Natural killer cell (primary cell): Measurements from ENCODE around the gene HLF. TPM values are rescaled to one million over a fixed set of nuclear protein-coding genes. Genes with fewer than 3 reads are reported as not detected.

Source experiments
- ATAC-seq, 3 donors: fragments of 150-1000 bp in 2 of 3; fragments of 200-7000 bp in 1 of 3; cut with Tn5 transposase; 1 replicate in 1 of 3; 2 replicates in 2 of 3; pipeline ENCODE4 v1.10.0; 2021; ENCODE audit warnings: mild to moderate bottlenecking in 2 of 3, moderate library complexity in 2 of 3
- DNase-seq, 2 donors: peaks; one replicate each; pipeline versions ENCODE4 v3.0.0 to v3.0.0-alpha.2; 2013 to 2021; ENCODE audit warnings: mixed read lengths in 1 of 2
- H3K27ac ChIP-seq: one replicate; pipeline ENCODE4 v1.5.1; 2013; ENCODE audit warnings: mild to moderate bottlenecking, low read length
- H3K27me3 ChIP-seq: one replicate; pipeline ENCODE4 v1.6.1; 2013; ENCODE audit warnings: low read length; ENCODE audit not compliant: control insufficient read depth, insufficient read depth
- H3K36me3 ChIP-seq: one replicate; pipeline ENCODE4 v1.6.1; 2013; ENCODE audit warnings: low read length; ENCODE audit not compliant: control insufficient read depth, insufficient read depth
- H3K4me1 ChIP-seq: one replicate; pipeline ENCODE4 v1.6.1; 2013; ENCODE audit warnings: low read length; ENCODE audit not compliant: control insufficient read depth, insufficient read depth
- H3K4me3 ChIP-seq: one replicate; pipeline ENCODE4 v1.5.1; 2013; ENCODE audit warnings: low read length
- H3K9me3 ChIP-seq: one replicate; pipeline ENCODE4 v1.6.1; 2013; ENCODE audit warnings: low read length; ENCODE audit not compliant: control insufficient read depth, insufficient read depth
- H3K27ac Mint-ChIP-seq, 2 donors: one replicate each; pipeline ENCODE4 v1.8.0; 2022; ENCODE audit warnings: mild to moderate bottlenecking in 2 of 2, mixed read lengths in 2 of 2, moderate library complexity in 1 of 2
- H3K27me3 Mint-ChIP-seq, 2 donors: one replicate each; pipeline ENCODE4 v1.8.0; 2022; ENCODE audit warnings: low read depth in 2 of 2, mixed read lengths in 2 of 2
- H3K36me3 Mint-ChIP-seq: one replicate; pipeline ENCODE4 v1.8.0; 2022; ENCODE audit warnings: mixed read lengths
- H3K4me1 Mint-ChIP-seq, 2 donors: one replicate each; pipeline ENCODE4 v1.8.0; 2022; ENCODE audit warnings: mixed read lengths in 2 of 2
- H3K4me3 Mint-ChIP-seq: one replicate; pipeline ENCODE4 v1.8.0; 2022; ENCODE audit warnings: mild to moderate bottlenecking, moderate library complexity, mixed read lengths
- H3K9me3 Mint-ChIP-seq, 2 donors: one replicate each; pipeline ENCODE4 v1.8.0; 2022; ENCODE audit warnings: mixed read lengths in 2 of 2
- CTCF ChIP-seq: fragments of 200-600 bp; IDR thresholded peaks from one replicate; pipeline ENCODE4 v1.8.0; 2022; ENCODE audit warnings: antibody characterized with exemption
- WGBS: methylation state at CpG from one replicate; pipeline ENCODE4 v1.1.7; 2013; ENCODE audit warnings: missing lambda C conversion rate; ENCODE audit not compliant: insufficient coverage; 5-methylcytosine and 5-hydroxymethylcytosine counted together
- intact Hi-C: fragments of 100-400 bp; cut with micrococcal nuclease; formaldehyde crosslinking; loops from one replicate; pipeline ENCODE4 v1.14.2; 2022
- total RNA-seq, 4 donors: library from RNA; stranded (reverse); fragments of 120-200 nt in 1 of 4; gene quantifications; one replicate each; pipeline versions ENCODE4 v1.2.3 to v1.2.4, GENCODE V29; 2013 to 2022

The HLF gene
- total RNA-seq, 3 donors from 2014 or later (not counting 1 experiment from before 2014, with no cell fraction given), result 0.14 to 0.59 (median 0.15) TPM

- ATAC-seq (no peak), DNase-seq (no peak)
- no peak for TF ChIP-seq CTCF
- WGBS, result 100% methylated on average over 2 of the region's 2 CpGs
- Mint-ChIP-seq H3K36me3 (no peaks in the 10 kb centered on the region), H3K4me1 (peaks cover 12% of the 10 kb centered on the region in 2 donors), H3K4me3 (no peak overlapping the region), H3K9me3 (no peaks in the 10 kb centered on the region), H3K27ac (no peak overlapping the region), H3K27me3 (peaks cover 14 to 32% of the 10 kb centered on the region in 2 donors)
- H3K27ac ChIP-seq, result no peak overlapping the region
- H3K27me3 ChIP-seq, result peaks cover 5% of the 10 kb centered on the region
- H3K4me1 ChIP-seq, result peaks cover 12% of the 10 kb centered on the region
- intact Hi-C loops, result no loop called here
- H3K36me3 ChIP-seq, result no peaks in the 10 kb centered on the region
- no peaks in the 10 kb centered on the region for H3K9me3 ChIP-seq
- H3K4me3 ChIP-seq, result no peak overlapping the region
Measured at GRCh38 chr17:55242476-55242875, 22.3 kb upstream of the HLF start.

GRCh38 chr17:55245986-55246385 is 18.8 kb upstream of the HLF start:
- H3K4me3 Mint-ChIP-seq, result no peak overlapping the region
- H3K27ac ChIP-seq, result no peak overlapping the region
- no peaks in the 10 kb centered on the region for H3K36me3 Mint-ChIP-seq
- intact Hi-C loops, result no loop called here
- no peaks in the 10 kb centered on the region for H3K36me3 ChIP-seq
- H3K4me1 Mint-ChIP-seq, result no peaks in the 10 kb centered on the region
- no peak for DNase-seq
- no peak for ATAC-seq
- H3K9me3 Mint-ChIP-seq, result no peaks in the 10 kb centered on the region
- no peaks in the 10 kb centered on the region for H3K9me3 ChIP-seq
- H3K27me3 ChIP-seq, result peaks cover 8% of the 10 kb centered on the region
- H3K27me3 Mint-ChIP-seq, result peaks cover 14 to 49% of the 10 kb centered on the region in 2 donors
- no peak overlapping the region for H3K27ac Mint-ChIP-seq
- H3K4me1 ChIP-seq, result no peaks in the 10 kb centered on the region
- no peak for TF ChIP-seq CTCF
- H3K4me3 ChIP-seq, result no peak overlapping the region
- 100% methylated on average over 2 of the region's 3 CpGs for WGBS

GRCh38 chr17:55246583-55246982 is 18.2 kb upstream of the HLF start:
- H3K27me3 ChIP-seq, result peaks cover 8% of the 10 kb centered on the region
- no peaks in the 10 kb centered on the region for H3K4me1 ChIP-seq
- H3K27ac Mint-ChIP-seq, result no peak overlapping the region
- ATAC-seq (no peak), DNase-seq (no peak)
- no CpG with 5 or more reads among the region's 1 CpG for WGBS
- peaks cover 17 to 52% of the 10 kb centered on the region in 2 donors for H3K27me3 Mint-ChIP-seq
- no peaks in the 10 kb centered on the region for H3K36me3 ChIP-seq
- no peaks in the 10 kb centered on the region for H3K9me3 ChIP-seq
- H3K9me3 Mint-ChIP-seq, result no peaks in the 10 kb centered on the region
- H3K4me3 ChIP-seq, result no peak overlapping the region
- H3K4me1 Mint-ChIP-seq, result no peaks in the 10 kb centered on the region
- intact Hi-C loops, result no loop called here
- H3K27ac ChIP-seq, result no peak overlapping the region
- no peak for TF ChIP-seq CTCF
- no peak overlapping the region for H3K4me3 Mint-ChIP-seq
- no peaks in the 10 kb centered on the region for H3K36me3 Mint-ChIP-seq

GRCh38 chr17:55248077-55248476 is 16.7 kb upstream of the HLF start:
- Mint-ChIP-seq H3K27me3 (peaks cover 25 to 48% of the 10 kb centered on the region in 2 donors), H3K27ac (no peak overlapping the region), H3K36me3 (no peaks in the 10 kb centered on the region), H3K4me1 (no peaks in the 10 kb centered on the region), H3K9me3 (no peaks in the 10 kb centered on the region), H3K4me3 (no peak overlapping the region)
- no peak overlapping the region for H3K27ac ChIP-seq
- H3K4me1 ChIP-seq, result no peaks in the 10 kb centered on the region
- peaks cover 6% of the 10 kb centered on the region for H3K27me3 ChIP-seq
- no peak overlapping the region for H3K4me3 ChIP-seq
- H3K36me3 ChIP-seq, result no peaks in the 10 kb centered on the region
- ATAC-seq (no peak), DNase-seq (no peak)
- no peaks in the 10 kb centered on the region for H3K9me3 ChIP-seq
- no peak for TF ChIP-seq CTCF
- WGBS, result 100% methylated on average over 1 of the region's 2 CpGs
- intact Hi-C loops, result no loop called here
